Measurements from ENCODE around the gene TMEM255B. TPM values are rescaled to one million over a fixed set of nuclear protein-coding genes. Genes with fewer than 3 reads are reported as not detected.
A peak's percentile ranks its signal among the peaks of the same experiment; 100 is the strongest.

TMEM255B gene
- total RNA-seq, 1 donor from 2014 or later = 2.7 TPM

- DNase-seq = no peak
Observed at GRCh38 chr13:113768018-113768905, 9.2 kb downstream of the TMEM255B start.

DNA sequence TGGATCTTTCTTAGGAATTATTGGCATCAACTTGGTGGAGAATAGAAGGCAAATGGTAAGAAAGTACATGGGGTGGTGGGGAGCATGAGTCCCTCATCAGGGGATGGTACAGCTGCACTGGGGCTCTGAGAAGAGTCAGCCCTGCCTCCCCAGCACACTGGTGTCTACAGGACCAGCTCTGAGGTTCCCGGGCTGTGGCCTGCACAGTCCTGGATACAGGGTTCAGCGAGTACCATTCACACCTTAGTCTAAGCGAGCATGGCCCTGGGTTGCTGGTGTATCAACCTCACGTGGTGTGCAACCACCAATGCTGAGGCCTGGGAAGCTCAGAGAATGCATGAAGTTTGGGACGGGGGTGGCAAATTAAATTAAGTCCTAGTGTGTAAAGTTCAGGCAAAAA lies 10.1 kb downstream of the TMEM255B start:
- DNase-seq = no peak

- DNase-seq = no peak
Observed at GRCh38 chr13:113769881-113770280, 10.9 kb downstream of the TMEM255B start.

GRCh38 chr13:113770441-113770840 lies 11.4 kb downstream of the TMEM255B start:
- no peak for DNase-seq

- DNase-seq = no peak
Observed at GRCh38 chr13:113770937-113771336, 11.9 kb downstream of the TMEM255B start.

DNA sequence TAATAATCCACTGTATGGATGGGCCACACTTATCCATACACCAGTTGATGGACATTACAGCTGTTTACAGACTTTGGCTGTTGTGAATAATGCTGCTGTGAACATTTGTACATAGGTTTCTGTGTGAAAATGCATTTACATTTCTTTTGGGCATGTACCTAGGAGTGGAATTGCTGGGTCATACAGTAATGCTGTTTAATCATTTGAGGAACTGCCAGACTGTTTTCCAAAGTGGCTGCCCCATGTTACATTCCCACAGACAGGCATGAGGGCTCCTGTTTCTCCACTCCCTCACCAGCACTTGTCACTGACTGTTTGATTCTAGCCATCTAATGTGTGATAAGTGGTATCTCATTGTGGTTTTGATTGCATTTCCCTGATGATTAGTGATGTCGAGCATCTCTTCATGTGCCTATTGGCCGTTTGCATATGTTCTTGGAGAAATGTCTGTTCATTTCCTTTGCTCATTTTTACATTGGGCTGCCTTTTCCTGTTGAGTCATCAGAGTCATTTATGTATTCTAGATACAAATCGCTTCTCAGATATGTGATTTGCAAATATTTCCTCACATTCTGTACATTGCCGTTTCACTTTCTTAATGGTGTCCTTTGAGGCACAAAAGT lies 12.8 kb downstream of the TMEM255B start:
- DNase-seq = no peak

- DNase-seq = no peak
Observed at GRCh38 chr13:113774177-113775107, 15.4 kb downstream of the TMEM255B start.

DNA sequence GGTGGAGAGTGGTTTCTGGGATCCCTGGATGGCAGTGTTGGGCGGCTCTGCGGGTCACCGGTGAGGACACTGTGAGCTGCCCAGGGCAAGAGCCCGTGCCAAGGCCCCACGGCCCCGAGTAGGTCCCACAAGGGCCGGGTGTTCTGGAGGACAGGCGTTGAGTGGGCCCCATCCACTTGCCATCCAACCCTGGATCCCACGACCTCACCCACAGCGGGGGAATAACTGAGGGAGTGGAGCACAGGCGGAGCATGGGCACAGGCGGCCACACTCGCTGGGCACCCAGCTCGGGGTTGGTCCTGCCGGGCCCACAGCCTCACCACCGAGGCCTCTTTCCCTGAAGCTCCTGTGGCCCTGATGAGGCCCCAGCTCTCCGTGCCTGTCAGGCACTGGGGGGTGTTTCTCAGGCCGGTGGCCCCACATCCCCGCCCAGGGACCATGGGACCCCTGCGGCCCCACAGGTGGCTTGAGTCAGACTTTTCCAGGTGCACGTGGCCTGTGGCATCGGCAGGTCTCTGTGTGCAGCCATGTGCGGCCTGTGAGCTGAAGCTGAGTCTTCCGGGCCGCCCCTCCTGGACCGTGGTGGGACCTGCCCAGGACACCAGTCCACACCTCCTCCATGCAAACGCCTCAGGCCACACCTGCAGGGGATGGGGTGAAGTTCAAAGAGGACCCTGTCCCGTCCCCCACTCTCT lies 16.6 kb downstream of the TMEM255B start:
- DNase-seq = no peak

DNA sequence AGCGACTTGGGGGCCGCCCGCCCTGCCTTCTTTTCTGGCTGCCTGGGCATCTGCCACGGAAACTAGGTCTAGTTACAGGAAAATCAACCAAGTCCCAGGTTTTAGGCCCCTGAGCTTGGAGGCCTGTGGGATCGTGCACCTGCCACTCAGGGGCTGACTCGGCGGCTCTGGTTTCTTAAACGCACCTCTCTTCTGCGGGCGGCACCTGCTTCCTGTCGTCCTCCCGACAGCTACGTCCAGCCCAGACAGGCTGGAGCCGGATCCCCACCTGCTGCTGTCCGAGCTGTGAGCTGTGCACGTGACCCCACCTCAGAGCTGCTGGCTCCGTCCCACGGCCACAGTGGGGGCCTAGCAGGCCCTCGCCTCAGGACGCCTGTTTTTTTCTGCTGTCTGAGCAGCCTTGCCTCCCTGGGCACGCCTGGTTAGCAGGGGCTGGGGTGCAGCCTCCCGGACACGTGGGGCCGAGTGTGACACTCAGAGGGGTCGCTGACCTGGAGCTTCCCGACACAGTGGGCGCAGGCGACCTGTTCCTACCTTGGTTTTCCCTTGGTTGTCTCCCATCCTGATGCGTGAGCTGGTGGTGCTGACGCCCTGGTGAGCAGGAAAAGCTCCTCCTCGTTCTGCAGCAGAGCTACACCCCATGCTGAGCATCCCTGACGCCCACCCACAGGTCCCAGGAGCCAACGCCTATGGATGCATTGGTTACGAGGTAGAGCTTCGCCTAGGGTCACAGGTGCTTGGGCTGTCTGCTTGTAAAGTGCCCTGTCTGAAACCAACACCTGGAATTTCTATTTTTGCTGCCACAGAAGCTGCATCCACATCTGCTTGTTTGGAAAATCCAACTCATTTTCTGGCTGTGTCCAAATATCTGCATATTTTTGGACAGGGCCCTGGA lies 17.5 kb downstream of the TMEM255B start:
- peak; percentile 17 for DNase-seq

DNA sequence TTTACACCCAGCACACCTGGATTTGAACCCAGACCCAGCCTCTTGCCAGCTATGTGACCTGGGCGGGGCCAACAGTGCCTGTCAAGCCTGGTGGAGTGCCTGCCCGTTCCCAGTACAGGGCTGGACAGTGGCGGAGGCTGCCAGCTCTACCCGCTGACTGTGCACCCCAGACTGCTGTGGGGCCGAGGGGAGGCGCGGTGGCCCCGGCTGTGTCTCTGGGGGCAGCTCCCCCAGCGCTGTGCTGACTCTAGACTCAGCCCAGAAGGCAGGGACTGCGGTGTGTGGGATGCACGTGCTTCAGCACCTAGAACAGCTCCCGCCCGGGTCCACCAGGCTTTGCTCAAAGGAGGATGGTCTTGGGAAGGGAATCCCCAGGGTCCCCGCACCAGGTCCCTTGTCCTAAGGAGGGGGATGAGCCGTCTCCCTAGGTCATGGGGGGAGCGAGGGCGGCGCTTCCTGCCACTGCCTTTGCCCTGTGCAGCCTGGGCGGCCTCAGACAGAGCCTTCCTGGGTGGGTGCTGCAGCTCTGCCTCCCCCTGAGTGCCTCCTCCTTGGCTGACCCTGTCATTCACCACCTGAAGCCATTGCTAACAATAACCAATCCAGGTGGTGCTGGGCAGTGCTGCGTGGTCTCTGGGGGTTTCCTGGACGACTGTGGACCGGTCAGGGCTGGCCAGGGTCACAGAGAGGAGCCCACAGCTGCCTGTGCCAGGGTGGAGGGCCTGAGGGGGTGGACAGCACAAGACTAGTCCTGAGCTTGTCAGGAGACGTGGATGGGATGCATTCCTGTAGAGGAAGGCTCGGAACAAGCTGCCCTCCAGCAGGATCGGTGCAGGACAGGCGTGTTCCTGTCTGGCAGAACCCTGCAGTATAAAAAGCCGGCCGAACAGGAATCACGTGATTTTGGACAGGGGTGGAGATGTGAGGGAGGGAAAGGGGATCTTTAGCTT lies 18.6 kb downstream of the TMEM255B start:
- DNase-seq = peak; percentile 70

DNA sequence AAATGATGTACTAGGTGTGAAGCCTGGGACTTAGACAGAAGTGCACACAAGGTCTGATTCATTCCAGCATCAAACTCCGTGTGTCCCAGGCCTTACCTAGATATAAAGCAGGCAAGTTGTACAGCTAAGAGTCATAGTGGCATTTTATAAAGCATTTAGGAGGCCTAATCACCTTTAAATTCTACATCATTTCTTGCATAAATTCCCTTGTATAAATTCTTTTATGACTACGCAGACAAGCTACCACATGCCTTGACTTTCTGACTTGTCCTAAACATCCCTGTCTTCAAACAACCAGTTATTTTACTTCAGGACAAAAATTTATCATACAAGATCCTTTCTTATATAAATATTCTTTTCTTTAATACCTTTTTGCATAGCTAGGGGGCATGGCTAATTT lies 22.5 kb downstream of the TMEM255B start:
- no peak for DNase-seq

DNA sequence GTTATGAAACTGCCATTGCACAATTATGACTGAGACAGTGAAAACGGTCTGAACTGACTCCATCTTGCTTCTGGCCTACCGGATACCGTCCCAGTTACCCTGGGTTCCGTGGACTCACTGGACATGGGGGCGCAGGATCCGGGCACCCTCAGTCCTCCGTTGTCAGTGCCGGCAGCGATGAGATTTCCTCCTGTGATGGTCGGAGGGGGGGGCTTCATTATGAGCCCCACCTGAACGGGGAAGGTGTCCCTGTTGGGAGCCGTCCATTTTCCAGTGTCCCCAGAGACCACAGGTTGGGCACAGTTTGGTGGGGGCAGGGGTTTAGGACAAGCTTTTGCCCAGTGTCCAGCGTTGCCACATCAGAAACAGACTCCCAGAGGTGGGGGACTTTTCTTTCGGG lies 23.4 kb downstream of the TMEM255B start:
- DNase-seq = no peak

GRCh38 chr13:113783200-113783881 lies 24.3 kb downstream of the TMEM255B start:
- no peak for DNase-seq

GRCh38 chr13:113783966-113784644 lies 25.1 kb downstream of the TMEM255B start:
- no peak for DNase-seq

- no peak for DNase-seq
Observed at GRCh38 chr13:113784645-113785024, 25.6 kb downstream of the TMEM255B start.

DNA sequence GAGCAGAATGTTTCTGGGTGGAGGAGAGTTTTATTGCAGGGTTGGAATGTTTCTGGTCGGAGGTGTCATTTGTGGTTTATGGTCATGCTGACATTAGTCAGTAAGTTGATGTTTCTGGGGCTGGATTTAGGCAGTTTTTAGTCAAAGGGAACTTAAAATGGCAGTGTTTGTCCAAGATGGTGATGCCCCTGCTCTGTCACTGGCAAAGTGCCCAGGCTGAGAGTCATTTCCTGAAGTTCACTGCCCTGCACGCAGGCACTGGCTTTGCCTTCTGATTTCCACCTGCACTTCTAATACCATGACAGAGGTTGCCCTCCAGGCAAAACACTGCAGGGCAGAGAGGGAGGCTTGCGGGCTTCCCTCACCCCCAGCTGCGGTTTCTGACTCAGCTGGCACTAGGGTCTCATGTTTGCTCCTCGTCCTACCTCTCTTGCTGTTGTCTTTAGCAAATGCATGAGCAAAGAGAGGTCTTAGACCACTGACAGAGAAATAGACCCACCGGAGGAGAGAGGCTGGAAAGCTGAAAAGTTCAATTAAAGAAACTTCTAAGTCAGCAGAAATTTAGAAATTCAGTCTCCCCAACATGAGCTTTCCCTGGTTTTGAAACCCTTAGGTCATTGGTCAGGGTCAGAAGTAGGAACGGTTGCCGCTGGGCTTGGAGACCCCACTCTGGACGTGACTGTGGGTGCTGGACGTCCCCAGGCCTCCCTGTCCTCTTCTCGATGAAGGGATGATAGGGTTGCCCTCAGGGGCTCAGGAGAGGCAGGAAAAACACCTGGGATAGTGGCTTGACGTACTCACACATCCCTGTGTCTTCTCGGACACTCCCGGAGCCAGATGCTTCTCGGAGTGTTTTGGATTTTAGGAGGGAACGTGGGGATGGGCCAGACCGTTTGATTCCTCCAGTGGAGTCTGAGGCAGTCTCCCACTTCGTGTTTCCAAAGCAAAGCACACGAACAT lies 26.3 kb downstream of the TMEM255B start:
- no peak for DNase-seq

DNA sequence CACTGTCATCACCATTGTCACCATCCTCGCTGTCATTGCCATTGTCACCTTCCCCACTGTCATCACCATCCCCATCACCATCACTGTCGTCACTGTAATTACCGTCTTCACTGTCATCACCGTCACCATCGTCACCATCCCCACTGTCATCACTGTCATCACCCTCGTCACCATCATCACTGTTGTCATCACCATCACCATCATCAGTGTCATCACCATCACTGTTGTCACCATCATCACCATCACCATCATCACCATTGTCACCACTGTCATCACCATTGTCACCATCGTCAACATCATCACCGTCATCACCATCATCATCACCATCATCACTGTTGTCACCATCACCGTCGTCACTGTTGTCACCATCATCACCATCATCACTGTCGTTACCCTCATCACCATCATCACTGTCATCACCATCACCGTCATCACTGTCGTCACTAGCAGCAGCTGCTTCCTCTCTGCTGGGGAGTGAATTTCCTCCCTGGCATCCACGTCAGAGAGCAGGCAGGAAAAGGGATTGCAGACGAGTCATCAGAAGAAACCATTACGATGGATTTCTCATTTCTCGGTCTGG lies 27.3 kb downstream of the TMEM255B start:
- DNase-seq = no peak

Measured in tongue (tissue), 2 donors.